ENCODE measurements around the gene ZNF804A. TPM values are rescaled to one million over a fixed set of nuclear protein-coding genes. Genes with fewer than 3 reads are reported as not detected.

The ZNF804A gene
- total and polyA plus RNA-seq, 2 experiments from 2014 or later = 0.65 to 0.70 TPM

GRCh38 chr2:184760931-184761330 is 162.6 kb downstream of the ZNF804A start:
- H3K4me2 ChIP-seq (ENCODE audit: unreplicated experiment) = no peak overlapping the region
- H3K4me1 ChIP-seq (ENCODE audit: insufficient read depth) = 0 out of 2 replicates have a peak, but pooled peaks cover 9% of the 10 kb centered on the region
- H3K27ac ChIP-seq = no peak overlapping the region
- H3K9me2 ChIP-seq (ENCODE audit: insufficient read depth) = no peaks in the 10 kb centered on the region
- no peaks in the 10 kb centered on the region for H3K9me3 ChIP-seq (ENCODE audit: low read depth)
- 0 out of 2 replicates have a peak overlapping the region, but pooled peaks have one; percentile 4 for H2AFZ ChIP-seq
- no peak overlapping the region for H3K9ac ChIP-seq
- 89 to 95% methylated on average over 2 of the region's 2 CpGs for WGBS, 2 experiments (ENCODE audit: low coverage in 1 of 2, low lambda C conversion rate in 2 of 2, missing lambda C conversion rate in 2 of 2)
- no peaks in the 10 kb centered on the region for H3K79me2 ChIP-seq (ENCODE audit: insufficient read depth)
- H3K4me3 ChIP-seq = no peak overlapping the region
- no peaks in the 10 kb centered on the region for H3K27me3 ChIP-seq (replicated peaks; ENCODE audit: insufficient read depth)
- no peak for TF ChIP-seq EZH2phosphoT487 (IDR thresholded peaks at IDR 0.05; ENCODE audit: insufficient read depth, low read depth)
- TF ChIP-seq EZH2 (IDR thresholded peaks at IDR 0.05; ENCODE audit: insufficient read depth, poor library complexity, severe bottlenecking) = no peak
- in situ Hi-C loops (cut with MboI) = no loop called here
- no peak for DNase-seq
- H4K20me1 ChIP-seq (ENCODE audit: insufficient read depth) = no peaks in the 10 kb centered on the region
- no peaks in the 10 kb centered on the region for H3K36me3 ChIP-seq (ENCODE audit: low read depth)
- no peaks in the 10 kb centered on the region for H3F3A ChIP-seq (ENCODE audit: insufficient read depth)

- TF ChIP-seq EZH2 (IDR thresholded peaks at IDR 0.05; ENCODE audit: insufficient read depth, poor library complexity, severe bottlenecking) (no peak), EZH2phosphoT487 (IDR thresholded peaks at IDR 0.05; ENCODE audit: insufficient read depth, low read depth) (no peak)
- Histone ChIP-seq H3K4me2 (ENCODE audit: unreplicated experiment) (no peak overlapping the region), H3K9me3 (ENCODE audit: low read depth) (no peaks in the 10 kb centered on the region), H3K79me2 (ENCODE audit: insufficient read depth) (no peaks in the 10 kb centered on the region), H3K4me1 (ENCODE audit: insufficient read depth) (peaks cover 21% of the 10 kb centered on the region), H3F3A (ENCODE audit: insufficient read depth) (peaks cover 4% of the 10 kb centered on the region; the same call in 1 of the 2 replicates), H3K9ac (no peak overlapping the region), H3K36me3 (ENCODE audit: low read depth) (no peaks in the 10 kb centered on the region), H2AFZ (0 out of 2 replicates have a peak overlapping the region, but pooled peaks have one; percentile 11), H3K27ac (no peak overlapping the region), H4K20me1 (ENCODE audit: insufficient read depth) (no peaks in the 10 kb centered on the region), H3K4me3 (no peak overlapping the region), H3K27me3 (replicated peaks; ENCODE audit: insufficient read depth) (no peaks in the 10 kb centered on the region), H3K9me2 (ENCODE audit: insufficient read depth) (no peaks in the 10 kb centered on the region)
- no peak for DNase-seq
- 67% methylated on average over 10 of the region's 10 CpGs for WGBS, 2 experiments (ENCODE audit: low coverage in 1 of 2, low lambda C conversion rate in 2 of 2, missing lambda C conversion rate in 2 of 2)
- in situ Hi-C loops (cut with MboI) = no loop called here
Observed at GRCh38 chr2:184765112-184765895, 167.0 kb downstream of the ZNF804A start.

- Histone ChIP-seq H2AFZ (no peak overlapping the region), H3K36me3 (ENCODE audit: low read depth) (no peaks in the 10 kb centered on the region), H3K79me2 (ENCODE audit: insufficient read depth) (no peaks in the 10 kb centered on the region), H3K9ac (no peak overlapping the region), H3K9me2 (ENCODE audit: insufficient read depth) (no peaks in the 10 kb centered on the region), H4K20me1 (ENCODE audit: insufficient read depth) (no peaks in the 10 kb centered on the region), H3K27ac (no peak overlapping the region), H3K4me1 (ENCODE audit: insufficient read depth) (peaks cover 21% of the 10 kb centered on the region), H3K9me3 (ENCODE audit: low read depth) (no peaks in the 10 kb centered on the region), H3K27me3 (replicated peaks; ENCODE audit: insufficient read depth) (no peaks in the 10 kb centered on the region), H3K4me3 (no peak overlapping the region), H3K4me2 (ENCODE audit: unreplicated experiment) (no peak overlapping the region), H3F3A (ENCODE audit: insufficient read depth) (peaks cover 4% of the 10 kb centered on the region; the same call in 1 of the 2 replicates)
- no peak for DNase-seq
- 80 to 81% methylated on average over 3 of the region's 3 CpGs for WGBS, 2 experiments (ENCODE audit: low coverage in 1 of 2, low lambda C conversion rate in 2 of 2, missing lambda C conversion rate in 2 of 2)
- TF ChIP-seq EZH2 (IDR thresholded peaks at IDR 0.05; ENCODE audit: insufficient read depth, poor library complexity, severe bottlenecking) (no peak), EZH2phosphoT487 (IDR thresholded peaks at IDR 0.05; ENCODE audit: insufficient read depth, low read depth) (no peak)
- in situ Hi-C loops (cut with MboI) = no loop called here
Observed at GRCh38 chr2:184767059-184767458, 168.7 kb downstream of the ZNF804A start.

- Histone ChIP-seq H3K36me3 (ENCODE audit: low read depth) (no peaks in the 10 kb centered on the region), H3K4me1 (ENCODE audit: insufficient read depth) (peaks cover 12% of the 10 kb centered on the region), H3K9me3 (ENCODE audit: low read depth) (no peaks in the 10 kb centered on the region), H3K27me3 (replicated peaks; ENCODE audit: insufficient read depth) (no peaks in the 10 kb centered on the region), H3K4me2 (ENCODE audit: unreplicated experiment) (peak overlapping the region; percentile 57), H4K20me1 (ENCODE audit: insufficient read depth) (no peaks in the 10 kb centered on the region), H3K79me2 (ENCODE audit: insufficient read depth) (no peaks in the 10 kb centered on the region), H3K9ac (no peak overlapping the region), H3K9me2 (ENCODE audit: insufficient read depth) (no peaks in the 10 kb centered on the region), H3F3A (ENCODE audit: insufficient read depth) (peaks cover 4% of the 10 kb centered on the region; the same call in 1 of the 2 replicates), H2AFZ (peak overlapping the region; percentile 41; the same call in 1 of the 2 replicates), H3K4me3 (no peak overlapping the region), H3K27ac (no peak overlapping the region)
- WGBS, 2 experiments (ENCODE audit: low coverage in 1 of 2, low lambda C conversion rate in 2 of 2, missing lambda C conversion rate in 2 of 2) = 40 to 54% methylated on average over 2 of the region's 2 CpGs
- in situ Hi-C loops (cut with MboI) = no loop called here
- DNase-seq = peak; percentile 66
- no peak for TF ChIP-seq EZH2phosphoT487 (IDR thresholded peaks at IDR 0.05; ENCODE audit: insufficient read depth, low read depth)
- no peak for TF ChIP-seq EZH2 (IDR thresholded peaks at IDR 0.05; ENCODE audit: insufficient read depth, poor library complexity, severe bottlenecking)
Observed at GRCh38 chr2:184769023-184769422, 170.7 kb downstream of the ZNF804A start.

Measured in GM23248 (cell line).